SK-N-SH (cell line): ENCODE data around the gene FAM131B. TPM values are rescaled to one million over a fixed set of nuclear protein-coding genes. Genes with fewer than 3 reads are reported as not detected.

Source experiments
- CTCF ChIA-PET: fragments of 300-600, 350-600 bp; formaldehyde crosslinking; extraction: SDS; loops from one replicate; lab custom pipeline; 2021; lab: Yijun Ruan, JAX
- POLR2A ChIA-PET: fragments of 350-600 bp; sonication (Branson Sonifier 250); formaldehyde crosslinking; extraction: SDS; loops from one replicate; lab custom pipeline; 2020; ENCODE audit warnings: antibody characterized with exemption, inconsistent platforms; lab: Yijun Ruan, JAX
- DNase-seq: peaks from one replicate; pipeline ENCODE4 v3.0.0; 2012
- H2AFZ ChIP-seq: fragments of 200-600 bp; sonication (generic); 2 replicates; pipeline ENCODE4 v1.8.1; 2016; ENCODE audit warnings: antibody characterized with exemption, mild to moderate bottlenecking, low read depth
- H3F3A ChIP-seq: fragments of 200-600 bp; sonication (generic); replicated peaks from 2 replicates; pipeline ENCODE3; 2016; ENCODE audit warnings: antibody characterized with exemption, mild to moderate bottlenecking; ENCODE audit not compliant: insufficient read depth
- H3K27ac ChIP-seq, 2 experiments: fragments of 200-500 bp in 1 of 2; fragments of 200-600 bp in 1 of 2; sonication (Bioruptor generic) in 1 of 2; sonication (generic), shearing (Covaris generic) in 1 of 2; 2 replicates each; pipeline versions ENCODE4 v1.5.1 to v1.6.1; 2014 to 2016; ENCODE audit warnings: low read depth in 2 of 2, inconsistent platforms in 1 of 2, low read length in 1 of 2, mild to moderate bottlenecking in 1 of 2, mixed read lengths in 1 of 2
- H3K27me3 ChIP-seq: fragments of 200-600 bp; sonication (generic), shearing (Covaris generic); 2 replicates; pipeline ENCODE4 v1.6.1; 2016; ENCODE audit warnings: mixed run types; ENCODE audit not compliant: insufficient read depth
- H3K36me3 ChIP-seq, 2 experiments: fragments of 200-500 bp in 1 of 2; fragments of 200-600 bp in 1 of 2; sonication (Bioruptor generic) in 1 of 2; sonication (generic) in 1 of 2; replicated peaks in 1 of 2; 2 replicates each; pipeline versions ENCODE3 to v1.5.1; 2014 to 2016; ENCODE audit warnings: low read length in 1 of 2, mild to moderate bottlenecking in 1 of 2; ENCODE audit not compliant: insufficient read depth in 2 of 2, control insufficient read depth in 1 of 2
- H3K4me1 ChIP-seq, 2 experiments: fragments of 200-500 bp in 1 of 2; fragments of 200-600 bp in 1 of 2; sonication (Bioruptor generic) in 1 of 2; sonication (generic), shearing (Covaris generic) in 1 of 2; 2 replicates each; pipeline versions ENCODE4 v1.5.1 to v1.6.1; 2014 to 2016; ENCODE audit warnings: low read depth in 1 of 2, low read length in 1 of 2, mixed run types in 1 of 2; ENCODE audit not compliant: insufficient read depth in 2 of 2, control insufficient read depth in 1 of 2
- H3K4me2 ChIP-seq: fragments of 200-600 bp; sonication (generic), shearing (Covaris generic); 2 replicates; pipeline ENCODE4 v1.6.1; 2017; ENCODE audit warnings: mixed run types
- H3K4me3 ChIP-seq, 2 experiments: fragments of 200-500 bp in 1 of 2; fragments of 200-600 bp in 1 of 2; sonication (Bioruptor generic) in 1 of 2; sonication (generic), shearing (Covaris generic) in 1 of 2; 2 replicates each; pipeline versions ENCODE4 v1.5.1 to v1.8.1; 2014 to 2016; ENCODE audit warnings: low read depth in 2 of 2, inconsistent platforms in 1 of 2, low read length in 1 of 2, mild to moderate bottlenecking in 1 of 2, mixed read lengths in 1 of 2, moderate library complexity in 1 of 2
- H3K79me2 ChIP-seq: fragments of 200-600 bp; sonication (generic); 2 replicates; pipeline ENCODE4 v1.8.1; 2017; ENCODE audit warnings: mild to moderate bottlenecking; ENCODE audit not compliant: insufficient read depth
- H3K9ac ChIP-seq: fragments of 200-600 bp; sonication (generic); 2 replicates; pipeline ENCODE4 v1.6.1; 2017; ENCODE audit warnings: mixed run types
- H3K9me2 ChIP-seq: fragments of 200-600 bp; sonication (generic); 2 replicates; pipeline ENCODE4 v1.6.1; 2017; ENCODE audit warnings: mixed run types
- H3K9me3 ChIP-seq: fragments of 200-600 bp; sonication (generic); 2 replicates; pipeline ENCODE4 v1.6.1; 2017; ENCODE audit warnings: mixed run types, mild to moderate bottlenecking, moderate library complexity
- H4K20me1 ChIP-seq: fragments of 200-600 bp; sonication (generic); 2 replicates; pipeline ENCODE4 v1.6.1; 2017; ENCODE audit warnings: mild to moderate bottlenecking, mixed run types; ENCODE audit not compliant: insufficient read depth
- EZH2phosphoT487 ChIP-seq: fragments of 200-600 bp; sonication (generic); IDR thresholded peaks from 2 replicates; pipeline ENCODE4 v1.6.1; 2017; ENCODE audit warnings: low read depth, mixed run types, mild to moderate bottlenecking, antibody characterized with exemption, moderate library complexity, borderline replicate concordance
- FOXJ3 ChIP-seq: sonication (generic); formaldehyde crosslinking; IDR thresholded peaks from 2 replicates; pipeline ENCODE4 v1.5.1; 2020; ENCODE audit warnings: mild to moderate bottlenecking, missing genetic modification reagents
- FOXM1 ChIP-seq: IDR thresholded peaks from 2 replicates; pipeline ENCODE4 v1.4.0; 2012; ENCODE audit warnings: low read depth, mild to moderate bottlenecking
- GABPA ChIP-seq: IDR thresholded peaks from 2 replicates; pipeline ENCODE4 v1.4.0; 2012; ENCODE audit warnings: low read depth, mild to moderate bottlenecking
- GATA2 ChIP-seq: sonication (generic); formaldehyde crosslinking; IDR thresholded peaks from 2 replicates; pipeline ENCODE4 v1.5.0; 2020; ENCODE audit warnings: mild to moderate bottlenecking, missing genetic modification reagents
- JUND ChIP-seq: IDR thresholded peaks from 2 replicates; pipeline ENCODE4 v1.4.0; 2012
- MAX ChIP-seq: IDR thresholded peaks from 2 replicates; pipeline ENCODE4 v1.4.0; 2012; ENCODE audit warnings: low read depth
- NFIC ChIP-seq: IDR thresholded peaks from 2 replicates; pipeline ENCODE4 v1.4.0; 2012; ENCODE audit warnings: borderline replicate concordance
- POLR2AphosphoS5 ChIP-seq: IDR thresholded peaks from 2 replicates; pipeline ENCODE4 v1.6.1; 2012; ENCODE audit warnings: low read depth, low read length
- REST ChIP-seq: IDR thresholded peaks from 2 replicates; pipeline ENCODE4 v1.6.1; 2012; ENCODE audit warnings: mild to moderate bottlenecking, low read depth, low read length, moderate library complexity
- SIN3A ChIP-seq: IDR thresholded peaks from 2 replicates; pipeline ENCODE4 v1.6.1; 2012; ENCODE audit warnings: low read depth, mild to moderate bottlenecking, low read length, moderate library complexity, borderline replicate concordance
- SMC3 ChIP-seq: IDR thresholded peaks from 2 replicates; pipeline ENCODE4 v1.6.1; 2012; ENCODE audit warnings: low read depth, low read length, improper control_type of control experiment
- TEAD4 ChIP-seq: IDR thresholded peaks from 2 replicates; pipeline ENCODE4 v1.4.0; 2012; ENCODE audit warnings: mild to moderate bottlenecking, borderline replicate concordance; ENCODE audit not compliant: insufficient read depth
- USF1 ChIP-seq: IDR thresholded peaks from 2 replicates; pipeline ENCODE4 v1.4.0; 2012; ENCODE audit warnings: low read depth, borderline replicate concordance
- USF2 ChIP-seq: fragments of 150-350 bp; IDR thresholded peaks from 2 replicates; pipeline ENCODE4 v1.6.1; 2017; ENCODE audit warnings: antibody characterized with exemption, low read length, low read depth, borderline replicate concordance
- YY1 ChIP-seq: IDR thresholded peaks from 2 replicates; pipeline ENCODE4 v1.4.0; 2012; ENCODE audit warnings: low read depth, mild to moderate bottlenecking
- WGBS: methylation state at CpG from one replicate; pipeline ENCODE4 v1.1.6; 2017; ENCODE audit warnings: low lambda C conversion rate; 5-methylcytosine and 5-hydroxymethylcytosine counted together
- polyA plus RNA-seq, 3 experiments: library from polyadenylated mRNA; depleted of rRNA; stranded (reverse); fragments of >200 nt; gene quantifications; 2 replicates each; pipeline ENCODE4 v1.2.3, GENCODE V29; 2012

The FAM131B gene
- polyA plus RNA-seq, 1 of the 3 experiments (the other 2 are of a cell fraction), result 43.6 TPM

- no peak for TF ChIP-seq GATA2 (CRISPR knock-in tag)
- no peak for TF ChIP-seq EZH2phosphoT487
- no peak for TF ChIP-seq YY1
- no peak for TF ChIP-seq GABPA
- TF ChIP-seq NFIC, result no peak
- TF ChIP-seq SMC3, result no peak
- TF ChIP-seq FOXM1, result no peak
- no peak for TF ChIP-seq JUND
- no peak for TF ChIP-seq MAX
- WGBS, result 58% methylated on average over 19 of the region's 19 CpGs
- ChIA-PET CTCF (interaction anchor here (1.5 to 3.4 kb wide), 3 partner anchors 10 to 123 kb away, joined by 3 to 17 read pairs (median 13); no protein-coding TSS in a partner anchor), POLR2A (interaction anchor here (0.6 kb wide), 1 partner anchor 17 kb away, joined by 5 read pairs; no protein-coding TSS in a partner anchor)
- H3F3A ChIP-seq, result peaks cover 9% of the 10 kb centered on the region
- peak overlapping the region; percentile 72 for H2AFZ ChIP-seq
- H3K4me3 ChIP-seq, result peak overlapping the region; percentile 73 to 82
- H4K20me1 ChIP-seq, result no peaks in the 10 kb centered on the region
- no peak overlapping the region for H3K27ac ChIP-seq
- peaks cover 0 to 9% of the 10 kb centered on the region in 2 experiments for H3K36me3 ChIP-seq
- no peak for DNase-seq
- peaks cover under 1 to 10% of the 10 kb centered on the region in 2 experiments; a peak in 2 of 4 replicates for H3K4me1 ChIP-seq
- H3K9me3 ChIP-seq, result no peaks in the 10 kb centered on the region
- H3K79me2 ChIP-seq, result no peaks in the 10 kb centered on the region
- no peaks in the 10 kb centered on the region for H3K9me2 ChIP-seq
- no peaks in the 10 kb centered on the region for H3K27me3 ChIP-seq
- H3K9ac ChIP-seq, result peak overlapping the region; percentile 43; the same call in 1 of the 2 replicates
- H3K4me2 ChIP-seq, result peak overlapping the region; percentile 84
These were observed 764 bp upstream of the FAM131B start for GRCh38 chr7:143363016-143363937.

- peaks cover 0 to 8% of the 10 kb centered on the region in 2 experiments; a peak in 1 of 4 replicates for H3K4me1 ChIP-seq
- H3K36me3 ChIP-seq, result peaks cover 0 to 19% of the 10 kb centered on the region in 2 experiments
- H3K27me3 ChIP-seq, result no peaks in the 10 kb centered on the region
- H3K9ac ChIP-seq, result peak overlapping the region; percentile 57; the same call in 1 of the 2 replicates
- H2AFZ ChIP-seq, result peak overlapping the region; percentile 86; the same call in 1 of the 2 replicates
- no peaks in the 10 kb centered on the region for H3K9me3 ChIP-seq
- H3K79me2 ChIP-seq, result no peaks in the 10 kb centered on the region
- H3F3A ChIP-seq, result peaks cover 9% of the 10 kb centered on the region
- 3% methylated on average over 24 of the region's 46 CpGs for WGBS
- TF ChIP-seq REST, result no peak
- no peak for TF ChIP-seq SIN3A
- TF ChIP-seq JUND, result no peak
- TF ChIP-seq YY1, result no peak
- TF ChIP-seq USF1, result no peak
- TF ChIP-seq FOXM1, result no peak
- TF ChIP-seq TEAD4, result no peak
- no peak for TF ChIP-seq SMC3
- TF ChIP-seq FOXJ3 (CRISPR knock-in tag), result no peak
- no peak for TF ChIP-seq POLR2AphosphoS5
- no peak for TF ChIP-seq USF2
- H4K20me1 ChIP-seq, result no peaks in the 10 kb centered on the region
- DNase-seq, result no peak
- H3K27ac ChIP-seq, result no peak overlapping the region
- POLR2A ChIA-PET, result no interaction called here
- H3K4me3 ChIP-seq, result peak overlapping the region; percentile 73 to 82
- H3K9me2 ChIP-seq, result no peaks in the 10 kb centered on the region
- H3K4me2 ChIP-seq, result peak overlapping the region; percentile 94
- CTCF ChIA-PET, result no interaction called here
These were observed 872 bp downstream of the FAM131B start for GRCh38 chr7:143361552-143362130.
